ENCODE data around the gene SP3.

GRCh38 chr2:173989160-173989883 lies 24.1 kb upstream of the SP3 start:
- TF ChIP-seq, protein P1, sequence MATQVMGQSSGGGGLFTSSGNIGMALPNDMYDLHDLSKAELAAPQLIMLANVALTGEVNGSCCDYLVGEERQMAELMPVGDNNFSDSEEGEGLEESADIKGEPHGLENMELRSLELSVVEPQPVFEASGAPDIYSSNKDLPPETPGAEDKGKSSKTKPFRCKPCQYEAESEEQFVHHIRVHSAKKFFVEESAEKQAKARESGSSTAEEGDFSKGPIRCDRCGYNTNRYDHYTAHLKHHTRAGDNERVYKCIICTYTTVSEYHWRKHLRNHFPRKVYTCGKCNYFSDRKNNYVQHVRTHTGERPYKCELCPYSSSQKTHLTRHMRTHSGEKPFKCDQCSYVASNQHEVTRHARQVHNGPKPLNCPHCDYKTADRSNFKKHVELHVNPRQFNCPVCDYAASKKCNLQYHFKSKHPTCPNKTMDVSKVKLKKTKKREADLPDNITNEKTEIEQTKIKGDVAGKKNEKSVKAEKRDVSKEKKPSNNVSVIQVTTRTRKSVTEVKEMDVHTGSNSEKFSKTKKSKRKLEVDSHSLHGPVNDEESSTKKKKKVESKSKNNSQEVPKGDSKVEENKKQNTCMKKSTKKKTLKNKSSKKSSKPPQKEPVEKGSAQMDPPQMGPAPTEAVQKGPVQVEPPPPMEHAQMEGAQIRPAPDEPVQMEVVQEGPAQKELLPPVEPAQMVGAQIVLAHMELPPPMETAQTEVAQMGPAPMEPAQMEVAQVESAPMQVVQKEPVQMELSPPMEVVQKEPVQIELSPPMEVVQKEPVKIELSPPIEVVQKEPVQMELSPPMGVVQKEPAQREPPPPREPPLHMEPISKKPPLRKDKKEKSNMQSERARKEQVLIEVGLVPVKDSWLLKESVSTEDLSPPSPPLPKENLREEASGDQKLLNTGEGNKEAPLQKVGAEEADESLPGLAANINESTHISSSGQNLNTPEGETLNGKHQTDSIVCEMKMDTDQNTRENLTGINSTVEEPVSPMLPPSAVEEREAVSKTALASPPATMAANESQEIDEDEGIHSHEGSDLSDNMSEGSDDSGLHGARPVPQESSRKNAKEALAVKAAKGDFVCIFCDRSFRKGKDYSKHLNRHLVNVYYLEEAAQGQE (IDR thresholded peaks at IDR 0.05; ENCODE audit: unreplicated experiment), result no peak
- TF ChIP-seq, protein P2, sequence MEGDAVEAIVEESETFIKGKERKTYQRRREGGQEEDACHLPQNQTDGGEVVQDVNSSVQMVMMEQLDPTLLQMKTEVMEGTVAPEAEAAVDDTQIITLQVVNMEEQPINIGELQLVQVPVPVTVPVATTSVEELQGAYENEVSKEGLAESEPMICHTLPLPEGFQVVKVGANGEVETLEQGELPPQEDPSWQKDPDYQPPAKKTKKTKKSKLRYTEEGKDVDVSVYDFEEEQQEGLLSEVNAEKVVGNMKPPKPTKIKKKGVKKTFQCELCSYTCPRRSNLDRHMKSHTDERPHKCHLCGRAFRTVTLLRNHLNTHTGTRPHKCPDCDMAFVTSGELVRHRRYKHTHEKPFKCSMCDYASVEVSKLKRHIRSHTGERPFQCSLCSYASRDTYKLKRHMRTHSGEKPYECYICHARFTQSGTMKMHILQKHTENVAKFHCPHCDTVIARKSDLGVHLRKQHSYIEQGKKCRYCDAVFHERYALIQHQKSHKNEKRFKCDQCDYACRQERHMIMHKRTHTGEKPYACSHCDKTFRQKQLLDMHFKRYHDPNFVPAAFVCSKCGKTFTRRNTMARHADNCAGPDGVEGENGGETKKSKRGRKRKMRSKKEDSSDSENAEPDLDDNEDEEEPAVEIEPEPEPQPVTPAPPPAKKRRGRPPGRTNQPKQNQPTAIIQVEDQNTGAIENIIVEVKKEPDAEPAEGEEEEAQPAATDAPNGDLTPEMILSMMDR (conservative IDR thresholded peaks at IDR 0.05; ENCODE audit: low read depth in 2 of 2), result no peak

Data from GM23338 (cell line).